Peyer's patch (tissue), 4 donors: ENCODE measurements around the gene BTBD3. TPM values are rescaled to one million over a fixed set of nuclear protein-coding genes. Genes with fewer than 3 reads are reported as not detected.

Experiments
- DNase-seq, 3 donors: peaks; one replicate each; pipeline ENCODE4 v3.0.0-alpha.2; 2017 to 2019
- H3K27ac ChIP-seq, 4 donors: fragments of 200-600 bp; sonication (generic); one replicate each; pipeline ENCODE4 v1.5.1; 2016 to 2019
- H3K27me3 ChIP-seq, 2 donors: fragments of 200-600 bp; sonication (generic); one replicate each; pipeline ENCODE4 v1.5.1; 2019
- H3K36me3 ChIP-seq, 3 donors: fragments of 200-600 bp; sonication (generic); one replicate each; pipeline ENCODE4 v1.5.1; 2016 to 2019
- H3K4me1 ChIP-seq, 4 donors: fragments of 200-600 bp; sonication (generic); one replicate each; pipeline ENCODE4 v1.5.1; 2016 to 2019
- H3K4me3 ChIP-seq, 4 donors: fragments of 200-600 bp; sonication (generic); 1 replicate in 3 of 4; 2 replicates in 1 of 4; pipeline ENCODE4 v1.5.1; 2016 to 2019; ENCODE audit warnings: mild to moderate bottlenecking in 1 of 4
- H3K9me3 ChIP-seq, 4 donors: fragments of 200-600 bp; sonication (generic); one replicate each; pipeline ENCODE4 v1.5.1; 2016 to 2019; ENCODE audit warnings: mild to moderate bottlenecking in 1 of 4
- POLR2A ChIP-seq, 2 donors: fragments of 450-650 bp; IDR thresholded peaks; one replicate each; pipeline ENCODE4 v1.5.1; 2017; ENCODE audit warnings: antibody characterized with exemption in 2 of 2, mild to moderate bottlenecking in 2 of 2, moderate library complexity in 2 of 2
- total RNA-seq, 4 donors: library from RNA; depleted of rRNA; stranded (reverse); fragments of >200 nt; gene quantifications; one replicate each; pipeline ENCODE4 v1.1.0, GENCODE V29; 2016
- TF ChIP-seq, protein P1 (sequence below), 6 experiments: fragments of 450-650 bp in 4 of 6; fragments of 200-600 bp in 2 of 6; sonication (generic) in 1 of 6; IDR thresholded peaks; one replicate each; pipeline ENCODE4 v1.5.1; 2017 to 2019; ENCODE audit warnings: antibody characterized with exemption in 6 of 6, mild to moderate bottlenecking in 3 of 6, moderate library complexity in 1 of 6

The BTBD3 gene
- total RNA-seq, 4 donors from 2014 or later, result 25.6 to 47.6 (median 43.8) TPM

DNA sequence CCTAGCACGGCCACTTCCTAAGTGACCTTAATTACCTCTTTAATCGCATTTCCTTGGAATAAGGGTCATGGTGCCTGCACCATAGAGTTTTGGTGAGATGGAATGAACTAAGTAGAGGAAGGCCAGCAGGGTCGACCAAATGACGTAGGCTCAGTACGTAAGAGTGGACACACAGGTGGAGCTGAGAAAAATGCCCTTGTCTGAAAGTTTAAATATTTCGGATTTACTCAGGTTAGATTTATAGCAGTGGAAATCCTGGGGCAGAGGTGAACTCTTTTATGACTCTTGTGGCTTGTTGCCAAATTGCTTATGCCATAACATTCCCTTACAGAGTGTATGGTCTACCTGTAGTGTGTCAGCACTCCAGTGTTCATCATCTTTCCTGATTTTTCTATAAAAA, 23.6 kb upstream of the BTBD3 start:
- no peak for DNase-seq
- H3K4me3 ChIP-seq, result peak overlapping the region in 1 of 4 donors; percentile 40

DNA sequence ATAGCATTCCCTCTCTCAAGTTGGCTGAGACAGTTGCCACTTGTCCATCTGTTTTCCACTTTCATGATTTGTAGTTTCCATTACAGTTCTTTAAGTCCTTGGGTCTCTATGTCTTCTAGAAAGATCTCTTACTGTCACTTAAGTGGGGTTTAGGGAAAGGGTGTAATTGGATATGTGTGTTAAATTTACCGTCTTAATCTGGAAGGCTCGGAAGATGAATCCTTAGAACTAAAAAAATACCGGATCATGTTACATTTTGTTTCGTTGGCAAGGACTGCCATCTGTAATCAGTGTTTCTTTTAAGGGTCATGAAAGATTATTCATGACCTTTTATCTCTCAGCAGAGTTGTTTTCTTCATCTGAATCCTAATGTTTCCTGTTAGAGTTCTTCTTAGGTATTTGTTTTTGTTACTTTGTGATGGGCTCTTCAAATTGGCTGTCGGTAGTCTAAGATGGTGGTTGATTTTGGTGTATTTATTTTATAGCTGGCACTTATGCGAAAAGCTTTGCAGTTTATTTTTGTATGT, 21.8 kb upstream of the BTBD3 start:
- Histone ChIP-seq H3K27me3 (no peaks in the 10 kb centered on the region), H3K4me3 (no peak overlapping the region), H3K4me1 (peaks cover 0 to 19% (median 0%) of the 10 kb centered on the region in 4 donors), H3K36me3 (no peaks in the 10 kb centered on the region), H3K9me3 (no peaks in the 10 kb centered on the region), H3K27ac (no peak overlapping the region)
- TF ChIP-seq POLR2A (IDR thresholded peaks at IDR 0.05), result no peak
- TF ChIP-seq, protein P1, sequence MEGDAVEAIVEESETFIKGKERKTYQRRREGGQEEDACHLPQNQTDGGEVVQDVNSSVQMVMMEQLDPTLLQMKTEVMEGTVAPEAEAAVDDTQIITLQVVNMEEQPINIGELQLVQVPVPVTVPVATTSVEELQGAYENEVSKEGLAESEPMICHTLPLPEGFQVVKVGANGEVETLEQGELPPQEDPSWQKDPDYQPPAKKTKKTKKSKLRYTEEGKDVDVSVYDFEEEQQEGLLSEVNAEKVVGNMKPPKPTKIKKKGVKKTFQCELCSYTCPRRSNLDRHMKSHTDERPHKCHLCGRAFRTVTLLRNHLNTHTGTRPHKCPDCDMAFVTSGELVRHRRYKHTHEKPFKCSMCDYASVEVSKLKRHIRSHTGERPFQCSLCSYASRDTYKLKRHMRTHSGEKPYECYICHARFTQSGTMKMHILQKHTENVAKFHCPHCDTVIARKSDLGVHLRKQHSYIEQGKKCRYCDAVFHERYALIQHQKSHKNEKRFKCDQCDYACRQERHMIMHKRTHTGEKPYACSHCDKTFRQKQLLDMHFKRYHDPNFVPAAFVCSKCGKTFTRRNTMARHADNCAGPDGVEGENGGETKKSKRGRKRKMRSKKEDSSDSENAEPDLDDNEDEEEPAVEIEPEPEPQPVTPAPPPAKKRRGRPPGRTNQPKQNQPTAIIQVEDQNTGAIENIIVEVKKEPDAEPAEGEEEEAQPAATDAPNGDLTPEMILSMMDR (IDR thresholded peaks at IDR 0.05), result no peak
- DNase-seq, result no peak

More for the DNA sequence above, 23.6 kb upstream of the BTBD3 start:
- H3K36me3 ChIP-seq, result no peaks in the 10 kb centered on the region
- H3K27ac ChIP-seq, result peak overlapping the region in 1 of 4 donors; percentile 66
- peaks cover 0 to 25% (median 0%) of the 10 kb centered on the region in 4 donors for H3K4me1 ChIP-seq
- TF ChIP-seq, protein P1 (IDR thresholded peaks at IDR 0.05), result no peak
- no peak for TF ChIP-seq POLR2A (IDR thresholded peaks at IDR 0.05)
- H3K9me3 ChIP-seq, result no peaks in the 10 kb centered on the region
- H3K27me3 ChIP-seq, result no peaks in the 10 kb centered on the region

DNA sequence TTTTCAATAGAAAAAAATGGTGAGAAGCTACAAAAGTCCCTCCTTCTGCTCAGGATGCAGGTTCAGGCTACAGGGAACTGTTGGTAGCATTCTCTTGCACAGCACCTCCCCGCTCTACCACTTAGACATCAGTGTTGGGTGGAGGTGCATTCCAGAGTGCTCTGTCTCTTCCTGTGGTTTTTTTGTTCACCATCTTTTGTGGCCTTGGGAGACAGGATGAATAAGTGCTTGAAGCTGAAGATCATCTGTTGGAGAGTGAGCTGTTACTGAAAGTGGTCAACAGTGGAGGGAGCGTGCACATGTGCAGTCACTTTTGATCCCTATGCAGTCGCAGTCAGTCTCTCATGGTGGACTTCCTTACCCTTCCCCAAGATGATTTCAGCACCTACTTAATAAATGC, 16.6 kb upstream of the BTBD3 start:
- no peaks in the 10 kb centered on the region for H3K4me1 ChIP-seq
- no peak overlapping the region for H3K4me3 ChIP-seq
- DNase-seq, result no peak
- H3K27me3 ChIP-seq, result no peaks in the 10 kb centered on the region
- no peak overlapping the region for H3K27ac ChIP-seq
- TF ChIP-seq POLR2A (IDR thresholded peaks at IDR 0.05), result no peak
- TF ChIP-seq, protein P1 (IDR thresholded peaks at IDR 0.05), result no peak
- H3K9me3 ChIP-seq, result no peaks in the 10 kb centered on the region
- H3K36me3 ChIP-seq, result no peaks in the 10 kb centered on the region

DNA sequence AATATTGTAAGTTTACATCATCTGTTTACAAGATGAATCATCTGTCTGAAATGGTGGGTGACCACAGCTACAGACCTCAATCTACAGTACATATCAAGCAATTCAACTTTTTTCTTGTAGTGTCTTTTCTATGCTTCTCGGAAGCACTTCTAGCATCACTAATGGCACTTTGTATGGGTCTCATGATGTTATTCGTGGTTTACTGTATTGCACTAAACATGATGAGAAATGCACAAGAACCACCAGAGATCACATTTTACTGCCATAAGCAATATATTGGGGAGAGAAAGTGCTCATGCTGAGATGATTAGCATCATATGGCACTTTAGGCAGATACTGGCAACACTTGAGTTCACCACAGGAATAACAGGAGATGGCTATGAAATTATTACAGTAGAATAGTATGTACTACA, 15.4 kb upstream of the BTBD3 start:
- Histone ChIP-seq H3K4me1 (peaks cover 0 to 10% (median 0%) of the 10 kb centered on the region in 4 donors), H3K4me3 (no peak overlapping the region), H3K9me3 (no peaks in the 10 kb centered on the region), H3K27me3 (no peaks in the 10 kb centered on the region), H3K27ac (no peak overlapping the region), H3K36me3 (no peaks in the 10 kb centered on the region)
- TF ChIP-seq, protein P1 (IDR thresholded peaks at IDR 0.05), result no peak
- no peak for TF ChIP-seq POLR2A (IDR thresholded peaks at IDR 0.05)
- DNase-seq, result no peak

DNA sequence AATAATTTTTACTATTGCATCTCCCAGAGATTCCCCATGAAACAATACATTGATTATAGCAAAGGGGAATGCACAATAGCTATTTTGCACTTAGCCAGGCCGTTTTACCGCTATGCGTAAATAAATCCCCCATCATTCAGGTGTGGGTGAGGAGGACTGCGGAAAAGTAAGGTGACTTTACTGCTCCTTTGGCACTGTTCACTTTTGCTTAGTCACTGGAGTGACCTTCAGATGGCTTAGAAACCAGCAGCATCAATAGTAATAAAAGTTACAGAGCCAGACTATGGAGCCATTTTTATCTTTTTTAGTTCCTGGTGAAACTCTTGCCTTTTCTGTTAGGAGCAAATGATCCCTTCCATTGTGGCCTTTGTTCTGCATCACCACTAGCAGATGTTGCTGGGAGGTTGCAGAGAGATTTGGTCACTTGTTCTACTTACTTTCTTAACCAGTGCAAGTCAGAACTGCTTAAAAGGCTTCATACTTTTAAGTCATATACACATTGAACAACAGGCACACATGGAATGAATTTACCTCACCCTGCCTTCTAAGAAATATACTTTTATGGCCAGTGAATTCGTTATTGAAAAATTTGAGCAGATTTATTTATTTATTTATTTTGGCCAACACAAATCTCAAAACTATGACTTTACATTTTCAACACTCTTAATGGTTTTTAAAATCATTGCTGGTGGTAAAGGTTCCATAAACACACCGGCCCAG, 12.1 kb upstream of the BTBD3 start:
- Histone ChIP-seq H3K4me1 (peaks cover 0 to 11% (median 0%) of the 10 kb centered on the region in 4 donors), H3K27ac (peak overlapping the region in 1 of 4 donors; percentile 23), H3K4me3 (no peak overlapping the region), H3K27me3 (no peaks in the 10 kb centered on the region), H3K9me3 (no peaks in the 10 kb centered on the region), H3K36me3 (no peaks in the 10 kb centered on the region)
- no peak for TF ChIP-seq POLR2A (IDR thresholded peaks at IDR 0.05)
- TF ChIP-seq, protein P1 (IDR thresholded peaks at IDR 0.05), result no peak
- DNase-seq, result no peak
